ENCODE data around the gene CMIP.
"Not testable (repeated sequence)": the region's sequence is repeated elsewhere in the genome, so short reads cannot be mapped to it uniquely, and the experiment has no call there.

Gene CMIP

GRCh38 chr16:81422153-81422552, 22.5 kb upstream of the CMIP start:
- DNase-seq: not testable (repeated sequence)

- DNase-seq: no peak
These were observed 19.8 kb upstream of the CMIP start for GRCh38 chr16:81424771-81425170.

GRCh38 chr16:81427219-81427618, 17.4 kb upstream of the CMIP start:
- DNase-seq: no peak

GRCh38 chr16:81429045-81429521, 15.5 kb upstream of the CMIP start:
- DNase-seq: peak in 1 of 2 experiments; percentile 33

GRCh38 chr16:81431554-81432353, 12.9 kb upstream of the CMIP start:
- no peak for DNase-seq

GRCh38 chr16:81432937-81433557, 11.6 kb upstream of the CMIP start:
- no peak for DNase-seq

GRCh38 chr16:81435103-81435502, 9.5 kb upstream of the CMIP start:
- DNase-seq: no peak

- DNase-seq: no peak
These were observed 9.0 kb upstream of the CMIP start for GRCh38 chr16:81435567-81435966.

- DNase-seq: no peak
These were observed 8.2 kb upstream of the CMIP start for GRCh38 chr16:81436386-81436785.

GRCh38 chr16:81437865-81438264, 6.7 kb upstream of the CMIP start:
- no peak for DNase-seq

- no peak for DNase-seq
These were observed 3.5 kb upstream of the CMIP start for GRCh38 chr16:81440888-81441761.

- no peak for DNase-seq
These were observed 2.2 kb upstream of the CMIP start for GRCh38 chr16:81442220-81442915.

- no peak for DNase-seq
These were observed 1.5 kb upstream of the CMIP start for GRCh38 chr16:81442916-81443687.

GRCh38 chr16:81443688-81444447, 740 bp upstream of the CMIP start:
- DNase-seq: no peak

GRCh38 chr16:81445143-81445961, 744 bp downstream of the CMIP start:
- no peak for DNase-seq

- DNase-seq: peak in 1 of 2 experiments; percentile 27
These were observed 1.6 kb downstream of the CMIP start for GRCh38 chr16:81445966-81446906.

GRCh38 chr16:81446907-81447268, 2.3 kb downstream of the CMIP start:
- DNase-seq: no peak

- DNase-seq: no peak
These were observed 2.9 kb downstream of the CMIP start for GRCh38 chr16:81447383-81448101.

Data from SW 1271 (cell line).